ENCODE results near the gene PARN.
"Not testable (repeated sequence)": the region's sequence is repeated elsewhere in the genome, so short reads cannot be mapped to it uniquely, and the experiment has no call there.

The PARN gene

DNA sequence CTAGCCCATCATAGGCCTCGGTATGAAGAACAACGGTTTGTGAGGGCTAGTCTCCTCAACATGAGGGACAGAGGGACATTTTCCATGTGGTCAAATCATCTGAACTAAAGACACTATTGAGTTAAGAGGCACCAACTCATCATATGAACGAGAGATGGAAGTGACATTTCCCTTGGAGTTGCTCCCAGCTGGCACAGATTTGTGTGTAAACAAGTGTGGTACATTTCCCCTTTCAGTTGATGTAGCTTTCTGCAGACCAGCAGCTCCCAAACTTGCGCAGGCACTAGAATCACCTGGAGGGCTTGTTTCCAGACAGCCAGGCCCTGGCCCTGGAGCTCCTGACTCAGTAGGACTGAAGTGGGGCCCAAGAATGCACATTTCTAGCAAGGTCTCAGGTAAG lies 205.5 kb downstream of the PARN start:
- no peak for DNase-seq

DNA sequence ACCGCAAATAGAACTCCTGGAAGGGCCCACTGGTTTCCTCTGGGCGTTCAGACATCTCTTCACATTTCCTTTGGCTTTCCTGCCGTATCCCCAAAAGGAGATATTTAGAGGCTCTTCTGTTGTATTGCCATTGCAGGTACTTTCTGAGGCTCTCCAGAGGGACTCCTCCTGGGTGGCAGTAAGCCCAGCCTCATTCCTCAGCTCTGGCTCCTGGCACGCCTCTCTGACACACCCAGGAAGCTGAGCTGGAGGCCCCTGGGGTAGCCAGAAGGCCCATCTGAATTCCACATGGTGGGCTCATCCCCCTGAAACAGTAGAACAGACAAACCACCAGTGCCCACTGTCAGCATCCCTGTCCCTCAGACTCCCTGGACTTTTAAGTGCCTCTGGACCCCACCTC lies 206.7 kb downstream of the PARN start:
- DNase-seq, result no peak

DNA sequence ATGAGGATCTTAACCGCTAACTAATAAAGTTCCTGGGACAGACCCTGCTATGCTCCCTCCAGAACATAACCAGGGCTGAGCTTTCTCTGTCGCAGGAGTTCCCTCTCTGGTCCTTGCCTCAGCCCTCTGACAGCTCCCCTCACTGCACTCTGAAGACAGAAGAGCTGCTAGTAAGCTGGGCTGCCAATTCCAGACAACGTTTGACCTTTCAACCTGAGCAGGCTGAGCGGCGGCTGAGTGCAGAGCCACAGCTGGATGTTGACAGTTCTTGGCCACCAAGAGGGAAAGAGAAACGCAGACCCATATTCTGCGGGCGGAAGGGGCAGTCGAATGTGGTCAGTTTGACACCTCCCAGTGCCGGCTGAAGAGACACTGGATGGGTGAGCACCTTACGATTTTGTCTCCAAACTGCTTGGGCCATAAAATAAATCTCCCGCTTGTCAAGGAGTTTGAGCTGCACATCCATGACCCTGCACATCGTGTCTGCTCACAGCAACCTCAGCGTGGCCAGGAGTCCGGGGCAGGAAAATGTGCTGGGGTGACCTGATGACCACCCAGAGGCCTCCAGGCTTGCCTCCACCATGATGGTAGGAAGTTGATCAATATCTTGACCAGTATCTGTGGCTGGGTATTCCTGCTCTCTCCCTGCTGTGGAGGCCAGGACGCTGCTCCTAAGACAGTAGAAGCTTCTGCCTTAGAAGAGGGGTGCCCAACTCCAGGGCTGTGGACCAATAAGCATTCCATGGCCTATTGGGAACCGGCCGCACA lies 209.2 kb downstream of the PARN start:
- no peak for DNase-seq

DNA sequence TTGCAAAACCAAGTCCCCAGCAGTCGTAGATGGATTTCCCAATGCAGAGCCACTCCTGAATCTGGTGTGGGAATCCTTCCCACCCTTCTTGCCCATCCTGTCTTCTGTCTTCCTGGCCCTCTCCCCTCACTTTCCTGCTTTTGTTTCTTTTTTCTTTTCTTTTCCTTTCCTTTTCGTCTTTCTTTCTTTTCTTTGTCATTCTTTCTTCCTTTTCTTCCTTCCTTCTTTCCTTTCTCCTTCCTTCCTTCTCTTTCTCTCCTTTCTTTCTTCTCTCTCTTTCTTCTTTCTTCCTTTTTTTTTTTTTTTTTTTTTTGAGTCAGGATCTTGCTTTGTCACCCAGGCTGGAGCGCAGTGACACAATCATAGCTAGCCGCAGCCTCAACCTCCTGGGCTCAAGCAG lies 209.8 kb downstream of the PARN start:
- not testable (repeated sequence) for DNase-seq

DNA sequence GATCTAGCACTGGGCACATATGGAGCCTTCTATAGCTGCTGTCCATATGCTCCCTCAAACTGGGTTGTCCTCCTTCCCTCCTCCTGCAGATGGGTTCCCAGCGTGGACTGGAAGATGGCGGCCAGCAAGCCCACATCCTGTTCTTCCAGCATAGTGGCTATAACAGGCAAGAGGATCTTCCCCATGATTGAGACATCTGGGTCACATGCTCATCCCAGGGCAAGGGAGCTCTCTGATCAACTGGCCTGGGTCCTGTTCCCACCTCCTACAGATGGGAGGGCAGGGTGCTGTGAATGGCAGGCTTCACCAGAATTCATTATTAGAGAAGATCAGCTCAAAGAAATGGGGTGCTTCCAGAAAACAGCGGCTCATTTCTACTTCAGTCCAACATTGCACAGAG lies 210.2 kb downstream of the PARN start:
- DNase-seq, result no peak

DNA sequence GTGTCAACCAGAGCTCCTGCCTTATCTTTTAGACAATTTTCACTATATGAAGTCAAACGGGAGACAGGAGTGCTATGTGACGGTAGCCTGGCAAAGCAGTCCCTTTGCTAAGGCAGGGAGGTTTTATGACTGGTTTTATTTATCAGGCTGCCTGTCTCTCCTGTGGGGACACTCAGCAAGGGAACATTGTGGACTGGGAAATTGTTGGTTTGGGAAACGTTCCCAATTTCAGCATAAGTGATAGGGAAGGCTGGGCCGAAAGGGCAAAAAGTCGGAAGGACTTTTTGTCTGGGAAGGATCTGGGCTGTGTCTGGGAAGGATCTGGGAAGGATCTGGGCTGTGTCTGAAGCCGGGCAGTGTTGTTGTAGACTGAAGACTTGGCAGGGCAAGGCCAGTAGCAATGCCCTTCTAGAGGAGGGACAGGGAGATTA lies 211.2 kb downstream of the PARN start:
- DNase-seq, result no peak

DNA sequence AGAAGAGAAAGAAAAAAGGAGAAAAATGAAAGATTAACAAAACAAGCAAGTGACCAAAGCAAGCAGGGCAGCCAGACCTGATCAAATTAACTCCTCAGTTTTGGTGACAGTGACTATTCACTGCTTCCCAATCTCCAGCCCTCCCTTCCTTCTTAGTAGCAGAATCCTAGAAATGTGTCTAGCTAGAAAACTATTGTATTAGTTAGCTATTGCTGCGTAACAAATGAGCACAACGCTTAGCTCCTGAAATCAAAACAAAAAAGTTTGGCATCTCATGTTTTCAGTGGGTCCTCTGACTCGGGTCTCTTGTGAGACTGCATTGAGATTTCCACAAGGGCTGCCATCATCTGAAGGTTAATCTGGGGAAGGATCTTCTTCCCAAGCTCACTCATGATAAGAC lies 213.9 kb downstream of the PARN start:
- DNase-seq, result no peak

DNA sequence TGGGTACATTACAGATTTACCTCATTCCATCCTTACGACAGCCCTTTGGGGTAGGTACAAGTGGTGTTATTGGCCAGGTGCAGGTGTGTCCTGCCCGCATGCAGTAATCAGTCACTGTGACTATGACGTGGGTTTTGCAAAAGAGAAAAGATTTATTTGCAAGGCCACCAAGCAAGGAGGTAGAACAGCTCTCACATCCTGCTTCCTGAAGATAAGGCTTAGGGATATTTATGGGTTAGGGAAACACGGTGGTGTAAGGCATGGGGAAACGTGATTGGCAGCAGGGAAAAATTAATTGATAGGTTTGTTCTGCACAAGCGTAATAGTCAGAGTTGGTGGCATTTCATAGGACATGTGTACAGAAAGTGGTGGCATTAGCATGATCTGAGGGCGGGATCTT lies 214.8 kb downstream of the PARN start:
- DNase-seq, result no peak

DNA sequence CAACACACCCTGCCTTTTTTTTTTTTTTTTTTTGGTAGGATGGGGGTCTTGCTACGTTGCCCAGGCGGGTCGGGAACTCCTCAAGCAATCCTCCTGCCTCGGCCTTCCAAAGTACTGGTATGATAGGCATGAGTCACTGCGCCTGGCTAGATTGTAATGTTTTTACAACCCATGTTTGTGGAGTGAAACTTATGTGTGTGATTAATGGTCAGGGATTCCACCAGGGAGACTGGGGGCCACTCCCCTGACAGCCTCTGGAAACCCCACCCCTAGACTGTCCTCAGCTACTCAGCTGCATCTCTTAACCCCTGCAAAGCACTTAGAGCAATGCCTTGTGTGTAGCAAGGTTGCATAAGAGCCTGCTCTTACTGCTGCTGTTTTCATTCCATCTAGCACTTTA lies 220.5 kb downstream of the PARN start:
- DNase-seq, result no peak

DNA sequence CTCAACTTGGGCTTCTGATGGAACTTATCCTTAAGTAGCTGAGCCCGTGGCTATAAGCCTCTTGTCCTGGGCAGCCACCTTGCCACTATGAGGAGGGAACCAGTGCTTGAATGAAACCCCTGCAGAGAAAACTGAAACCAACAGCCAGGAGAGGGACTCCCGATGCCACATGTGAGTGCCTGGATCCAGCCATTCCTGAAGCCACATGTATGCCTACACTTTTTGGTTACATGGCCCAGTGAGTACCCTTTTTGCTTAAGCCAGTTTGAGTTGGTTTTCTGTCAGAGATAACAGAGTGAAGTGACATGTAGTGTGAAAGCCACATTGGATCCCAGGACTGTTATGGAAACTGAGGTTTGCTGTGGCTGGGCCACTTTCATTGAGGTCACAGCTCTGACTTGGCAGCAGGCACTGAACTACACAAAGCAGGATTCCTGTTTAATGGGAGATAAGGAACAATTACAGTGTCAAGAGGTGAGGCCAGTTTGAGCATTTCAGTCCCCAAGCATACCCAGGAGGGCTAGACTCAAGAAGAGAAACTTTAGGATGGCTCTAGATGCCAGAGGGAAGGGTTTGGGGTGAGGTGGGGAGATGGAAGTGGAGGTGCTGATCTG lies 222.2 kb downstream of the PARN start:
- no peak for DNase-seq

DNA sequence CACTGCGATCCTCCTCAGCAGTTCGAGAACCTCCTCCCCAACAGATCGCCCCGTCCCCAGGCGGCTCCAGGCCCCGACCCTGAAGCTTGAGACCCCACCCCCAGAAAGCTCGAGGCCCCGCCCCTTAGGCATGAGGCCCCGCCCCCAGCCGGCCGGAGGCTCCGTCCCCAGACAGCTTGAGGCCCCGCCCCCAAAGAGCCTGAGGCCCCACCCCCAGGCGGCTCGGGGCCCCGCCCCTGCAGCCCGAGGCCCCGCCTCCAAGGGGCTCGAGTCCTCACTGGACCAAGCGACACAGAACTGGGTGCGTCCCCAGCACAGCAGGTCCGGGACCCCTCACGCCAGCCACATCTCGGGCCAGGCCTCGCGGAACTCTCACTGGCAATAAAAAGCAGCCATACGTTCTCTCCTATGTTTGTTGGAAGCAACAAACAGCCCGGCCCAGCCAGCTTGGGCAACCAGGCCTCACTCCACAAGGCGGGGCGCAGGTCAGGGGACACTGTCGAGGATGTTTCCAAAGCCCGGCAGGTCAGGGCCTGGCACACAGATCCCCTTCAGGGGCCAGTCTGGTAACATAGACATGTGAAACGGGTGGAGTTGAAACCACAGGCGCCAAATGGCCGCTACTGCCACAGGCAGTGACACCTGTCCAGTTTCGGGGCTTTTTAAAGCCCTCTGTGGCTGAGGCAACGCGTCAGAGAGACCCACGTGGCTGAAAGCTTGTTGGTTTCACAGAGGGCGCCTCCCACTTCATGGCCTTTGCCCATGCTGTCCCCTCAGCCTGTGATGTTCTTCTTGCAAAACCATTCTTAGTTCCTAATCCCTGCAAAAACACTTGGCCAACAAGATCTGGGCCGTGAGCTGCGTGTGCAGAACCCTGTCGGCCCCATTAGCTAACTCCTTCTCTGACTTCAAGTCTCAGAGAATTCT lies 224.2 kb downstream of the PARN start:
- peak; percentile 1 for DNase-seq

DNA sequence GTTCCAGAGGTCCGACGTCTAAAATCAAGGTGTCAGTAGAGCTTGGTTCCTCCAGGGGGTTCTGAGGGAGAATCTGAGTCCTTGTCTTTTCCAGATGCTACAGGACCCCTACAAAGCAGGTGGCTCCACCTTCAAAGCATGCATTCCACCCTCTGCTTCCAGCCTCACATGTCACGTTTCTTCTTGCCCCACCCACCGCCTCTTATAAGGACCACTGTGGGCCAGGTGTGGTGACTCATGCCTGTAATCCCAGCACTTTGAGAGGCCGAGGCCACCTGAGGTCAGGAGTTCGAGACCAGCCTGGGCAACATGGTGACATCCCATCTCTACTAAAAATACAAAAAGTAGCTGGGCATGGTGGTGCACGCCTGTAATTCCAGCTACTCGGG lies 227.1 kb downstream of the PARN start:
- DNase-seq, result not testable (repeated sequence)

DNA sequence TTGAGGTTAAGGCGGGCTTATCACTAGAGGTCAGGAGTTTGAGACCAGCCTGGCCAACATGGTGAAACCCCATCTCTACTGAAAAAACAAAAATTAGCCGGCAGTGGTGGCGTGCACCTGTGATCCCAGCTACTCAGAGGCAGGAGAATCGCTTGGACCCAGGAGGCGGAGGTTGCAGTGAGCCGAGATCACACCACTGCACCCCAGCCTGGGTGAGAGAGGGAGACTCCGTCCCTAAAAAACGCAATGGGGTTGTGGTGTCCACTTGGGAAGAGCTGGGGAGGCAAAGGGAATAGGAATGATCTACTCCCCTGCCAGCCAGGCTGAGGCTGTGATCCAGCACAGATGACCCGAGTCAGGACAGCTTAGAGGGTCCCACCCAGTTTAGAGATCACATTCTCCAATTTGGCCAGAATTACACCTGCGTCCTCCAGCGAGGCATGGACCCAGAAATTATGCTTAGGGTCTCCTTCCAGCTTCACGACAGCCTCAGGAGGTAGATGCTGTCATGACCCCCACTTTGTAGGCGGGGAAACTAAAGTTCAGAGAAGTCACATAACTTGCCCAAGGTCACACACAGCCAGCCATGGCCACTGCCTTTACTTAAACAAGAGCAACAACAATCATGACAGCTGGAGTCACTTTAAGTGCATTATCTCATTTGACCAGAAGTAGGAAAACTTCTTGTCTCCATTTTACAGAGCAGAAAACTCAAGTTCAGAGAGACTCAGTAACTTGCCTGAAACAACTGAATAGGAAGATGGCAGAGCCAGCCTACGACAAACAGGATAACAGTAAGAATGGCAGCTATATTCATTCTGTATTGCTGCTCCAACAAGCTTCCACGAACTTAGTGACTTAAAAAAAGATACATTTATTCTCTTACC lies 227.7 kb downstream of the PARN start:
- DNase-seq, result not testable (repeated sequence)

DNA sequence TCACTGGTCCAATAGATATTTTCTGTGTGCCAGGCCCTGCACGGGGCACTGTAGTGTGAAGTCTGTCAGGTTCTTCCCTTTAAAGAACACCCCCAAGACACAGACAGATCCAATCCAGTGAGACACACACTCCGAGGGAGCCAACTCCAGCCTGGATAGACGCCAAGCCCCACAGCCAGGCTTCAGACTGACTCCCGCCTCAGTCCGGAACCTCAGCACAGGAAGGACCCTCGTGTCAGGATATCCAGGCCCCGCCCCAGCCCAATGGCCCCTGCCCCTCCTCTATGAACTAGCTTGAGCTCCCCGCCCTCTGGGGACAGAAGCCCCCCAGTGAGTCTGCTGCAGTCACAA lies 228.4 kb downstream of the PARN start:
- not testable (repeated sequence) for DNase-seq

DNA sequence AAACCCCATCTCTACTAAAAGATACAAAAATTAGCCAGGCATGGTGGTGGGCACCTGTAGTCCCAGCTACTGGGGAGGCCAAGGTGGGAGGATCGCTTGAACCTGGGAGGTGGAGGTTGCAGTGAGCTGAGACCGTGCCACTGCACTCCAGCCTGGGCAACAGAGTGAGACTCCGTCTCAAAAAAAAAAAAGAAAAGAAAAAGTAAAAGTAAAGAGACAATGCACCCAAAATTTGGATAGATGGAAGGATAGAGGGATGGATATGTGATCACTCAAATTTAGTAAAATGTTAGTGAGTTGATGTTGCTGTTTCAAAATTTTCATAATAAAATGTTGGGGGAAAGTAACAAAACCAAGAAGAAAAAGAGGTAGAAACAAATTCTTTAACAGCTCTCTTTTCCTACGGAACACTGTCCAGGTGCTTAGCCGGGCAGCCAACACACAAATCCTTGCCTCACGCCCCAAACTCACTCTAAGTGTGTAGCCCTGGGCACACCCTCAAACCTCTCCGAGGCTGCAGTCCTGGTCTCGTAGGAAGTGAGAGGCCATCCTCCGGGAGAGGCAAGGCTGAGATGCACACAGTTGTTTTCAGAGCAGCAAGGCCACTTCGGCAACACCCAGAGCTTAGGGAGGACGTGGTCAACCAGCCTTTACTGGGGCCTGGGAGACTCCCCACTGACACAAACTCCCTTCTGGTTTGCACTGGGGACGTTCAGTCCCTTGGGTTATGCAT lies 228.9 kb downstream of the PARN start:
- not testable (repeated sequence) for DNase-seq

DNA sequence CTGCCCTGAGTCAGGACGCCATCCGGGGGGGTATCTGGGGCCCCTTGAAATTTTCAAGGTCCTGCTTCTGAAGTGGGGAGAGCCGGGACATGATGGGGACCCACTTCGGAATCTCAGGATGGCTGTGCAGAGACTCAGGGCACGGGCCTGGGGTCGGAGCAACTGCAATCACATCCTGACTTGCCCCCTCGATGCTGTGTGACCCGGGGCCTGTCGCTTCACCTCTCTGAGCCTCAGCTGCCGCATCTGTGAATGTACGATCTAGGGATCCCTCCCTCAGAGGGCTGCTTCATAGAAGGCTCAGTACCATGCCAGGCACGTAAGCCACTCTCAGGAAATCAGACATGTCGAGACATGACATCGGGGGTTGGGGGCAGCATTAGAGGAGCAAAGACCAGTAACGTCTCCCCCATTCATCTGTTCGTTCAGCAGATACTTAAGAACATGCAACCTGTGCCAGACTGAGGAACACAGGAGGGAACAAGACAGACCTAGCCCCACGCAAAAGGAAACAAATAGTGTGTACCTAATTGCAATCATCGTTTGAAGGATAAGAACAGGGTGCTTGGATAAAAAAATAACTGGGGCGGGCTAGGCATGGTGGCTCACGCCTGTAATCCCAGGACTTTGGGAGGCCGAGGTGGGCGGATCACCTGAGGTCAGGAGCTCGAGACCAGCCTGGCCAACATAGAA lies 229.6 kb downstream of the PARN start:
- no peak for DNase-seq

DNA sequence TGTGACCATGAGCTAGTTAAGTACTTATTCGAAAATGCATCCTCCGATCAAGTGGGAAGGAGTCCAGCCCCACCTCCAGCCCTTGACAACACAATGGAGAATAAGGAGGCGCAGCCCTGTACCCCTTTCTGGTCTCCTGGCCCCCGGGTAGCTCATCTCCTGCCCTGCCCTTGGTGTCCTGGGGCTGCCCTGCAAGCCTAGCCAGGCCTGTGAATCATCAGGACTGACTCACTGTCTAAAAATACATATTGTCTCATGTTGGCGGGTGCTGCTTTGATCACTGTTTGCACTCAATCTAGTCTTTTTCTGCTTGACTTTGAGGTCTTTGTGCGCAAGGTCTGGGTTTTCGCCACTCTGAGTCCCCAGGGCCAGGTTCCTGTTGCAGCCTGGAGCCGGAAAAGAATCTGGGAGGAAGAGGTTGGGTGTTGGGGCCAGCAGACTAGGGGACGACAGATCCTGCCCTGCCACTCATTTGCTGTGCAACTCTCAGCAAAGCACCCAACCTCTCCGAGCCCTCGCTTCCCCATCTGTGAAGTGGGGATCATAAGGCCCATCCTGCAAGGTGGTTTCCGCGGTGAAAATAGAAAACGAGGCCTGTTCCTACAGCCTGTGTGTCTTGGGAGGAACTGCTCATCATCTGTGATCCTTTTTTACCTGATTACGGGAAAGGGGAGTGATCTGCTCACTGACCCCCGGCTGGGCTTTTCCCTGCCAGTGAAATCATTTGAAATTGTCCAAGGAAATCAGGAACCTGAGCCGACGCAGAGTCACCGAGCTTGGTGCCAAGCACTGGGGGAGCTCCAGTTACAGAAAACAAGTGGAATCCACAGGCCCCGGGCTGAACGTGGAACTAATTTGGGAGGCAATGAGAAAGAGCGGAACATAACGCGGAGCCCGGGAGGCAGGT lies 230.4 kb downstream of the PARN start:
- no peak for DNase-seq

DNA sequence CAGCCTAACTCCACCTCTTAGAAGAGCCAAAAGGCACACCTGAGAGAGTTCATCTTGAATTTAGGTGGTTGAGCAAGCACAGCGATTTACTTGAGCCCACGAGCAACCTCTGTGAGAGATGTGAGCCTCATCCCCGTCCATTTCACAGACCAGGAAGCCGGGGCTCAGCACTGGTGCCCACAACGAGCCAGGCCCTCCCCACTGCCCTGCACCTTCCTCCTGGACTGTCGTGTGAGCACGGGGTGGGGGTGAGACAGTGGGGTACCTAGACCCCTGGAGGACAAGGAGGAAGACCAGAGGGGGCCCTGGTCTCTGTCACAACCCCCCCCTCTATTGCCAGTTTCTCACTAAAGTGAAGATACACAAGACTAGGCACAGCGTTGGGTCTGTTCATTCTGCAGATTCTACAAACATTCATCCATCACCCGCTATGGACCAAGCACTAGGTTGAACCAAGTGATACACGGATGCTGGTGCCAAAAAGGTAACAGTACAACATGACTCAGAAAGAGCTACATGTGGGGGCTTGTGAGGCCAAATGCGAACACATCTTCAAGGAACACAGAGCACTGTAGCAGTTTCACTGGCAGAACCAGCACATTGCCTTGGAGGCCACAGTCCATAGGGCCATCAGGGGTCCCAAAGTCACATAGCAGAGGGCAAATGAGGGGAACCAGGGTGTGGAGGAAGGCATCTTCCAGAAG lies 231.9 kb downstream of the PARN start:
- DNase-seq, result no peak

DNA sequence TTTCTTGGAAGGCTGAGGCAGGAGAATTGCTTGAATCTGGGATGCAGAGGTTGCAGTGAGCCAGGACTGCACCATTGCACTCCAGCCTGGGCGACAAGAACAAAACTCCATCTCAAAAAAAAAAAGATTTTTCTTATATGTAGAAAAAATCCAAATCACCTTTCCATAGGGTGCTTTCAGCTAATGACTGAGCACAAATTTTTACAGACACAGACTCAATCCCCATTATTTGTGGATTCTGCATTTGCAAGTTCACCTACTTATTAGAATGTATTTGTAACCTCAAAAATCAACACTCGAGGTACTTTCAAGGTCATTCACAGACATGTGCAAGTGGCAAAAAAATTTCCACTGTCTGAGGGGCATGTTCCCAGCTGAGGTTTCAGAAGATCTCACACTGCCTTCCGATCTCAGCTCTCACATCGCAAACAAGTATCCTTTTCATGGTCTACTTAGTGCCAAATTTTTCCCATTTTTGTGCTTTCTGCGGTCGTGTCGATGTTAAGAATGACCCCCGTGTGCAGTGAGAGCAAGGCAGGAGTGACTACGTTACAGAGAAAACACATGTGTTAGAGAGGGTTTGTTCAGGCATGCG lies 234.3 kb downstream of the PARN start:
- not testable (repeated sequence) for DNase-seq
